C4-2B (cell line): Measurements from ENCODE around the gene SPTLC1.

ENCODE experiments used
- H3K27ac ChIP-seq: fragments of 450-650 bp; 2 replicates; pipeline ENCODE4 v1.5.1; 2017
- CTCF ChIP-seq: fragments of 450-650 bp; conservative IDR thresholded peaks from 2 replicates; pipeline ENCODE4 v1.5.1; 2017; ENCODE audit warnings: mild to moderate bottlenecking
- ZFX ChIP-seq: fragments of 450-650 bp; IDR thresholded peaks from 2 replicates; pipeline ENCODE4 v1.6.1; 2017

SPTLC1 gene

GRCh38 chr9:92044936-92045335 lies 70.3 kb downstream of the SPTLC1 start:
- no peak overlapping the region for H3K27ac ChIP-seq
- TF ChIP-seq CTCF: no peak
- TF ChIP-seq ZFX: no peak

GRCh38 chr9:92043002-92043401 lies 72.2 kb downstream of the SPTLC1 start:
- no peak overlapping the region for H3K27ac ChIP-seq
- TF ChIP-seq CTCF (no peak), ZFX (no peak)

DNA sequence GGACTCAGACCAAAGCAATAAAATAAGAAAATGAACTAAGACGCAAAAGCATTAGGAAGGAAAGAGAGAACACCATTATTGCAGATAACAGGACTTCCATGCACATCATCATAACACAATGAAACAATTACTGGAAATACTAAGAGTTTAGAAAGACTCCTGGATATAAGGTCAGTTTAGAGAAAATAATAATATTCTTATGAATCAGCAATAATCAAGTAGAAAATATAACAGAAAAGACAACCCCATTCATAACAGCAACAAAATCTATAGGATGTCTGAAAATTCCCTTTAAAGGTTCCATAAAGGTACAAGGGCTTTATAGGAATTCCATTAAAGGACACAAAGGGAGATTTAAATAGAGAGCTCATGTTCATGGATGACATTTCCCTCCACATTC lies 73.0 kb downstream of the SPTLC1 start:
- TF ChIP-seq CTCF: no peak
- TF ChIP-seq ZFX: no peak
- no peak overlapping the region for H3K27ac ChIP-seq

DNA sequence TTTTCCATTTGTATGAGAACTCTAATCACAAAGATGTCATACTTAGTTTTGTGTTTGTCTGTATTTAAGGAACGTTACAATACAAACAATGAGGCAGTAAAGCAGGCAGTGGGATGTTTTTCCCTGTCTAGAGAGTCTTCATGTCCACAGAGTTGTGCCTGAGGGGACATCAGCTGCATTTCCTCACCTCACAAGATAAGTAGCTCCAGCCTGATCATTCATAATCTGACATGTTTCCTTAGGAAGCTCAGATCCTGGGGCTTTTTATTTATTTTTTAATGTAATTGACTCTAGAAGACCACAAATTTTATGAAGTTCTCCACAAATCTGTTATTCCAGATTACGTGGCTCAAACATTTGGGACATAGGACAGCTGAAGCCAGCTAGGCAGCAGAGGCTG lies 78.5 kb downstream of the SPTLC1 start:
- no peak overlapping the region for H3K27ac ChIP-seq
- no peak for TF ChIP-seq ZFX
- TF ChIP-seq CTCF: no peak

DNA sequence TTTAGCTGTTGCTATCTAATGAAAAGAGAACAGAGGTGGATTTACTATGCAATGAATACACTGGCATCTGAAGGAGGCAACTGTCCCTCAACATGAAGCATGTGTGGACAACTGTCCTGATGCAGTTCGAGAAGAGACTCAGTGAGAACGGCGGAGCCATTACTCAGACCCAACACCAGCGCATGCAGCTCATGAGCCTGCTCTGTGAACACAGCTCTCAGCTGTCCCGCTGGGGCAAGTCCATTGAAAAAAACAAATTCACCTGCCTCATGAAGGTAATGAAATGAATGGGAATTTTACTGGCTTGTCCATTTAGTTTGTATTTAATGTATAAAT lies 78.8 kb downstream of the SPTLC1 start:
- H3K27ac ChIP-seq: no peak overlapping the region
- TF ChIP-seq ZFX (no peak), CTCF (no peak)

DNA sequence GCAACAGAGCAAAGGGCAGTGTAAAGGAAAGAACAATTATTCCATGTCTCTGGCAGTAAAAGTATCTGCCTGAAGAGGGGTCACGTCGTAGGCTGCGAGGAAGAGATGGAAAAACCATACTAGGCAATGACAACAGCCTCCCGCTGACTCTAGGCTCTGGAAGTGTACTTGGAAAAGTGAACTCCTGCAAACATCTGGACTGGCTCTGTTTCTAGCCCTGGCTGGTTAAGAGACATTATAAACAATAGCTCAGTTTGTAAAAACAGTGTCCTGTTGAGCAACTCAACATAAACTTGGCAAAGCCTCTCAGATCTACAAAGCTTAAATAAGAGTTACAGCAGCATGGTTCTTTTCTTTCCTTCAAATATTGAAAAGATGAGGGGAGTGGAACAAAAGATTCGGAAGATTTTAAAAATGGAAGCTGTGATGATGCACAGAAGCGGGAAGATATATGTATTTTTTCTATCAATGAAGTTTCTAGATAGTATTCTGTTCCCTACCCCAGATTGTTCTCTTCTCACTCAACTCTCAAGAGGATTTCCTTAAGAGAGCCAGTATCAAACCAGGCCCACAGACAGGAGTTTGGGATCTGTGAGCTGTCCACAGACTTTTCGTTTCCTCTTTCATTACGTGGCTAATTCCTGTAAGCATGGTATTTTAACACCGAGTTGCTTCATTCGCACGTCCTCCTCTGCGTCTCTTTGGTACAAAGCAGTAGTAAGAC lies 79.4 kb downstream of the SPTLC1 start:
- TF ChIP-seq ZFX: no peak
- TF ChIP-seq CTCF: no peak
- no peak overlapping the region for H3K27ac ChIP-seq

DNA sequence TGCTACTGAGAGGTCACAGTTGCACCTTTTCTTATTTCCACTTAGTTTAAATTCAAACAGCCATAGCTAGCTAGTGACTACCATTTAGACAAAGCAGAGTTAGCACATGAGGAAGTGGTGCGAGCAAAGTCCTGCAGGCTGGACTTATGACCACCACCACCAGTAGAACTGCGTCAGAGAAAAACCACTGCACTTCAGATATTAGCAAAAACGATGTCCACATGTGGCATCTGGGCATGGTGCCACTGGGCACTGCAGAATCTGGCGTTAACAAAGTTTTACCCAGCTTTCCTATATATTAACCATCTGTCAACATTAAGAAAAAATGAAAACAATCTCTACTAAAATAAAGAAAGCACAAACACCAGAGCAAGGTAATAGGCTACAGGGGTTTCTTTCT lies 80.1 kb downstream of the SPTLC1 start:
- no peak for TF ChIP-seq ZFX
- no peak for TF ChIP-seq CTCF
- H3K27ac ChIP-seq: no peak overlapping the region
